GM19397 (cell line): Measurements from ENCODE around the gene HSD17B12.

Experiments used
- ATAC-seq: cut with Tn5 transposase; IDR thresholded peaks from one replicate; pipeline ENCODE4 v1.9.1; 2021; ENCODE audit warnings: mild to moderate bottlenecking, moderate library complexity; ENCODE audit not compliant: unreplicated experiment

Gene HSD17B12

DNA sequence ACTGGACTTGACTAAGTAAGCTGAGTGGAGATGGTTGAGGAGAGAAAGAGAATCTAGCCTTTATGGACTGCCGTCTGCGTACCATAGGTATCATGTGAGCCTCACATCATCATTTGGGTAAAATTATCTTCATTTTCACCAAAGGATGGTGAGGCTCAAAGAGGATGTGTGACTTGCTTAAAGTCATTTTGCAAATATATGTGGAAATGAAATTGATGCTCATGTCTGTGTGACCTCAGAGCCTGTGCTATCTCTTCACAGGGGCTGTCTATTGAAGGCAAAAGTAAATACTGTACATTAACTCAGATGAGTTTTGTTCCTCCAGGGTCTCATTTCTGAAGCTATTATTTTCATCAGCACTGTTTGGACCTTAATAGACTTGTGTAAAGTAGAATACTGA is 116.8 kb downstream of the HSD17B12 start:
- no peak for ATAC-seq

DNA sequence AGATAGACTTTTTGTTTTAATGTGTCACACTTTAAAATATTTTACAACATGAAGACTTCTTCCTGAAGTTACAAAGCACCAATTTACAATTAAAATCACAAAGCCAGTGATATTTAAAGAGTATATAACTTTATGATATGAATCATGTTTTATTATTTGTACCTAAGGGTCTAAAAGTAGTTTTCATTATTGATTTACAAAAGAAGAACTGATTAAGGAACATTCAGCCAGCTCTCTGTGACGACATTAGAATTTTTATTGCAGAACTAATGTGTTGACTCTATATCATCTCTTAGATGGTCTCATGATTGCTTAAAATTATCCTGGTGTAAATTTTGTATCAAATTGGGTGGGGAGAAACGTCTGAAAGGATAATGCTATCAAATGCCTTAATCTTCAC is 117.3 kb downstream of the HSD17B12 start:
- no peak for ATAC-seq

- no peak for ATAC-seq
These were observed 122.0 kb downstream of the HSD17B12 start for GRCh38 chr11:43802509-43802908.

DNA sequence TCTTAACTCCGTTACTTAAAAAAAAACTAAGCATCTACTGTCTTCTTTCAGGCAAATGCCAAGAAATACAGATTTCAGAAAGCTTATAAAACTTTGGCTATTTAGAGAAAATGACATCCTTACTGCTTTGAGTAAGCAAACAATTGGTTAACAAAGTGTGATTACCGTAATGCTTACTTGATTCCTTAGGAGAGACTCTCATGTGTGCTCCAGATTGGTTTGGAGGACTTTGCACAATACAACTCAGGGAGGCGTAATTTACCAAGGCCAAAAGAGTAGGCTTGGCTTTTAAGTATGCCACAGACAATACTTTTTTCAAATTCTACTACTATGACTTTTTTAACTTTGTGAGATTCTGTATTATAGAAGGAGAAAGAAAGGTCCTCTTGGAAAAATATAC is 123.2 kb downstream of the HSD17B12 start:
- ATAC-seq, result no peak

- ATAC-seq, result no peak
These were observed 126.4 kb downstream of the HSD17B12 start for GRCh38 chr11:43806976-43807375.

DNA sequence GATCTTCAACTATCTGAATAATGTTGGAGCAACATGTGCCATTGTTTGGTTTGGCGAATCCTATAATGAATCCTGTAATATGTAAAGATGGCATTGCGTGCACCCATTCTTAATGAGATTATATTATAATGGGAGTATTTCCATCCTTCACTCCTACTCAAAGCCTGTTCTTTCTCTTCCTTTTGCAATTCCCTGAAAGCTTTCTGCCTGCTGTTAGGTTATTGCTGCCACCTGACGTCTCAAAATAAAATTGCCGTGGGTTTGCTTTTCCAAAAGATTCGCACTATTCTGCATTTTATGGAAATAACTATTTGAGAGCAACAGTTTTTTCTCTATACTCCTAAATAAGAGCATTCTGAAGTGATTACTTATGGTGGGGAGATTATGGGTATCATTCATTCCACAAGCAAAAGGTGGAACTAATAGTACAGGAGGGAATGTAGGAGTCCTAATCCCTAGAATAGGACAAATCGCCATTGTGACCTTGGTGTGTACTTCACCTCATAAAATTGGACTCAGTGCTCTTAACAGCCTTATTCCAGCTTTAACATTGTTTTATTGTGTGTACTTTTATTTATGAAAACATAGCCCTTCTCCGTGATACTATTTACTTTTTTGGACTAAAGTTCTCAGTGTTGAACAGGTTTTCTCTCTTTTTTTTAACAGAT is 130.5 kb downstream of the HSD17B12 start:
- no peak for ATAC-seq

DNA sequence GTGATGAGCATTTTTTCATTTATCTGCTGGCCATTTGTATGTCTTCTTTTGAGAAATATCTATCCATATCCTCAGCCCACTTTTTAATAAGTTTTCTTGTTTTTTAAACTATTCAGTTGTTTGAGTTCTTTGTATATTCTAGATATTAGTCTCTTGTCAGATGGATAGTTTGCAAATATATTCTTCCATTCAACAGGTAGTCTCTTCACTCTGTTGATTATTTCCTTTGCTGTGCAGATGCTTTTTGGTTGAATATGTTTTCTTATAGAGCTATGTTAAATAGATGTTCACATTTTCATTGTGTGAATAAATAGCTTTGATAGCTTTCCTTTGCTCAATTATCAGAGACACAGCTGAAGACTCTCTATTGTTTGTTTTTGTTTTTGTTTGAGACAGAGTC is 131.9 kb downstream of the HSD17B12 start:
- no peak for ATAC-seq

DNA sequence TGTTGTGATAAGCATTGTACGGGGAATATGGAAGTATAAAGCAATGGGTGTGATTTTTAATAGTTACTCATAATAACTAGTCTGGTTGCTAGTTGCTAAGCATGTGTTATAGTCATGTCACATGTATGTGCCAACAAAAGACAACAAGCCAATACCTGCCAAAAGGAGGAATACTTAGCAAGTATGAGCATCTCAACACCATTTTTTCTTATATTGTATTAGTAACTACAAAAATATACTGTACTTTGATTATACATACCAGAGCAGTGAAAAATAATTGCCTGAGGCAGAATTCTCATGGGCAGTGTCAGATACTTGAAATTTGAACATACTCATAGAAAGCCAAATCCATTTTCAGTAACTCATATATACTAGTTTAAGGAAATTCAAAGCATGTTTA is 137.7 kb downstream of the HSD17B12 start:
- ATAC-seq, result no peak

- no peak for ATAC-seq
These were observed 139.4 kb downstream of the HSD17B12 start for GRCh38 chr11:43819926-43820325.

GRCh38 chr11:43823316-43823715 is 142.8 kb downstream of the HSD17B12 start:
- no peak for ATAC-seq

- ATAC-seq, result no peak
These were observed 143.3 kb downstream of the HSD17B12 start for GRCh38 chr11:43823851-43824250.

DNA sequence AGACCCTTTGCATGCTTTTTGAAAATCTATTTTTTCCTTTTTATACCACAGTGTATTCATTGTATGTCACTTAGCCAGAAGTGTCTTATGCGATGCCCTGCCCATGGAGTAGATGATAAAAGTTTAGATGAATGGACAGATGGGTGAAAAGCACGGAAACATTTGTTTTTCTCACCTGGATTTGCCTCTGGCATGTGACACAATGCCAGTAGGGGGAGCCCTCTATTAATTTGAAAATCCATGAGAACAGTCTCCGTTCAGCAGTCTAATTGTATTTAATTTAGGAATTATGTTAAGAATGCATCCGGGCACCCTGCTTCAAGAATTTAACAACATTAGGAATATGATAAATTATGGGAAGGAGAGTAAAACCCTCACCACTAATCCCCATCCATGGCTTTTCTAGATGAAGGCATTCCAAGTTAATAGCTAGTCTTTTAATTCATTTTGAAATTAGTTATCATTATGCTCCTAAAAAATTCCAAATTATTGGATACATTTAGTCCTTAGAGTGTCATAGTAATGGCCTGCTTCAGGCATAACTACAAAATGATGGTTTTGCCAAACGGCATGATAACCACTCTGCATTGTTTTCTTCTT is 144.8 kb downstream of the HSD17B12 start:
- ATAC-seq, result no peak

- no peak for ATAC-seq
These were observed 150.4 kb downstream of the HSD17B12 start for GRCh38 chr11:43830928-43831440.

DNA sequence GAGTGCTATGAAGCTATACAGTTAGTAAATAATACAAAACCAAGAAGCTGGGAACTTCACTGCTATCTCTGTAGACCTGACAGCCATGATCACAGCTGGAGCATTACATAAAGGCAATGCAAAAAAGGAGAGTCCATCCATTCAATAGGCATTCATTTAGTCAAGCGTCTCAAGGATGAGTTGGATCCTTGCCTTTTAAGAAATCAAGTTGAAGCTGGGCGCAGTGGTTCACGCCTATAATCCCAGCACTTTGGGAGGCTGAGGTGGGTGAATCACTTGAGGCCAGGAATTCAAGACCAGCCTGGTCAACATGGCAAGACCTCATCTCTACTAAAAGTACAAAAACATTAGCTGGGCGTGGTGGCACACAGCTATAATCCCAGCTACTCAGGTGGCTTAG is 152.0 kb downstream of the HSD17B12 start:
- ATAC-seq, result no peak

GRCh38 chr11:43833657-43834073 is 153.1 kb downstream of the HSD17B12 start:
- no peak for ATAC-seq

DNA sequence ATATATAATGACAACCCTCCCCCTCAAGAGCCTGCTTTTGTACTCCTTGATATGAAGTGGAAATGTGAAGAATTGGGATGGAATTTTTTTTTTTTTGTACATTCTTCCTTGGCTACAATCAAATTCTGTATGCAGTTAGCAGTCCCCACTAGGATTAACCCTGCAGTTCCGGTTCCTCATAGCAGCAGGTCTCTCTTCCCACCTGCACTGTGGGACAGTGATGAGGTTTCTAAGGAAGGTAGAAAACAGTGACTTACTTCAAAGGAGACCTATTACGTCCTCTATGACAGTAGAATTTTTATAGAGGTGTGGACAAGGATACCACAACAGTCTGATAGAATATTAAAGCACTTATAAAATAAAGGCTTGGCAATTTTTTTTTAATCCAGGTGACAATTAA is 153.7 kb downstream of the HSD17B12 start:
- ATAC-seq, result no peak

GRCh38 chr11:43835104-43835503 is 154.6 kb downstream of the HSD17B12 start:
- no peak for ATAC-seq

GRCh38 chr11:43837879-43838278 is 157.3 kb downstream of the HSD17B12 start:
- ATAC-seq, result no peak

DNA sequence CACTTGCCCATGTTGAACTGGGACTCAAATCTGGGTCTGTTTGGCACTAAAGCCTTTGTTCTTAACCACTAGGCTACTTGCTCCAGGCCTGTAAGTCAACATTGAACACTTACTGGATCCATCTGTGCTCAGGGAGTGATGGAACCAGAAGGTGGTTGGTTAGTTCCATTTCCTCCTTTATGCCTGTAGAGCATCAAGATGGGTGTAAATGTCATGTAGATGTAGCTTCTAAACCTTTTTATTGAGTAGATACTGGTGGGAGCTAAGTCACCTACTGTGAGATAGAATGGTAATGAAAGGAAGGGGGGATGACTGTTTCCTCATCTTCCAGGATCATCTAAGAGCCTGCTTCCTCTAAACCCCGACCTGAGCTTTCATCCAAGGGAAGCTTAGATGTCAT is 161.5 kb downstream of the HSD17B12 start:
- no peak for ATAC-seq

DNA sequence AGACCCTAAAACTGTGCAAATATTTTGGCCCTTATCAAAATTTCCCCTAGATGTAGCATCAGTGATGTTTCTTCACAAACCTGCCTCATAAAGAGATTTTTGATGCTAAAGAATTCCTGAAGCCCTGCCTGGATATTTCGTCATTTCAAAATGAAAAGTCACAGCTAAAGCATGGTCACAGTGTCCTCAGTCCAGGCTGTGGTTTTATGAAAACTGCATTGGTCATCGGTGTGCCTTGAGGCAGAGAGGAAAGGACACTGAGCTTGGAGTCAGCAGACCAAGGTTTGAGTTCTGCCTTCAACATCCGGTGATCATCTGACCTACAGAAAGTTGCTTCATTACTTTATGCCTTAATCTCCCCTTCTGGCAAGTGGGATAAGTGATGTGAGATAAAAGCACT is 165.3 kb downstream of the HSD17B12 start:
- ATAC-seq, result no peak

DNA sequence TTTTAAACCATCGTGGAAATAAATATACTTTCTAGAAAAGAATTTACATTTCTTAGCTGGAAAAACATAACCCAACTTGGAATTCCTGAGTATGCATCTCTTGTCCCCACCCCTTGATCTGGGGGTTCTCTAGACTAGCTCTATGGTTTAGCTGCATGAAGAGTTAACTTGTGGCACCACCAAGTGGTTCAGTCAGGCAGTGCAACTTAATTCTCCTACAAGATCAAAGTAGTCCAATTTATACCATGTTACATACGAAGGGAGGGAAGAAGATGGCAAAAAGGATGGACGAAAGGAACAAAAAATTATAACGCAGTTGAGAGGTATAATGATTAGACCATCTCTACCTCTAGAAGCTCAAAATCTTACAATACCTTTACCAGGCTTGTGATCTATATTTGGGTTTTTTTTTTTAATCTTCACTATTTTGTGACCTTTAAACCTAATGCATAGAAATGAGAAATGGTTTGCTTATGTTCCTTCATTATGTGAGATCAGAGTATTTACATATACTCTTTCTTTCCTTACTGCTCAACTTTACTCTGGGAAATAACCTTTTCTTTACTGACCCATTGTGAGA is 171.6 kb downstream of the HSD17B12 start:
- ATAC-seq, result peak; percentile 62

DNA sequence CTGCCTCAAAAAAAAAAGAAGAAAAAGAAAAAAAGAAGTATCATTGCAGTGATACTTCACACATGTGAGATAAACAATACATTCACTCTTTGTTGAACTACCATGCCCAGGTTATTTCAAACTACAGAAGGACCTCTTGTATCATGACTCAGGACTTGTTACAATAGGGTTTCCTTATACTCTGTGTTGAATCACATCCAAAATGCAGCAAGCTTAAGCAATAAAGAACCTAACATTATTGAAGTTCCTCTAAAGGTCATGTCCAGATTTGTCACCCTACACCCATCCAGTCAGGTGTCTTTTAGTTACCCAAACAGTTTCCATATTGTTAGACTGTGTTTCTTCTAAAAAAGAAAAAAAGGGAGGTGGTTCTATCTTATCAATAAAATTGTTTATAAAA is 173.2 kb downstream of the HSD17B12 start:
- no peak for ATAC-seq
